ENCODE results near the gene ERICH2.

ERICH2 gene

DNA sequence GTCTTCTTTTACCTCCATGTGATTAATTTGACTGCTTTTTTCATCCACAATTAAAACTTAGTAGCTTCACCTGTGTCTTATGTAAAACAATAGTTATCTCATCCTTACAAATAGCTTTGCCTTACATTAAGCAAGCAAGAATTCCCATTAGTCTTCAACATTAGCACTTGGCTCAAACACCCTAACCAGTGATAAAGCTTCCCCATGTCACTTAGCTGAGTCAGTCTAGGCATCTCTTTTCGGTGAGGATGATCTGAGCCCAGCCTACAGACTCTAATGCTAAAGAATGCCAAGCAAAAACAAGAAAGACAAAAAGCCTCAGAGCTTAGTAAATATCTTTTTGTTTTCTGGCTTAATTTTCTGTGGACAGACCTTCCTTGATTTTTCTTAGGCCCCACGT lies 72.6 kb downstream of the ERICH2 start:
- no peak for DNase-seq (ENCODE audit: low read depth)

DNA sequence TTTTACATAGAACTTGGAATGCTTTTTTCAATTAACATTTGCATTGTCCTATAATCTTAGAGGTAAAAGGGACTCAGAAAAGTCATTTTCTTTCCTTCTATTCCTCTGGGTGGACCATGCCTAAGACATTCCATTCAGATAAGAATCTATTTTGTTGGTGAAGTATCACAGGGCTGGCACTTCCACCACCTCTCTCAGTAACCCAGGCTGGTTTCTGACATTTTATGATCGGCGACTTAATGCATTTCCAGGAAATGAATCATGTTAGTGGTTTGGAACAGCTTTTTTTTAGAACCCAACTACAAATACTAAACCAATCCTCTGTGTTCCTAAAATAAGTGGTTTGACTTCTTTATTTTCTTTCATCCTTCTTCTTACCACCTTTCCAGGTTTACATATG lies 73.5 kb downstream of the ERICH2 start:
- DNase-seq (ENCODE audit: low read depth), result no peak

DNA sequence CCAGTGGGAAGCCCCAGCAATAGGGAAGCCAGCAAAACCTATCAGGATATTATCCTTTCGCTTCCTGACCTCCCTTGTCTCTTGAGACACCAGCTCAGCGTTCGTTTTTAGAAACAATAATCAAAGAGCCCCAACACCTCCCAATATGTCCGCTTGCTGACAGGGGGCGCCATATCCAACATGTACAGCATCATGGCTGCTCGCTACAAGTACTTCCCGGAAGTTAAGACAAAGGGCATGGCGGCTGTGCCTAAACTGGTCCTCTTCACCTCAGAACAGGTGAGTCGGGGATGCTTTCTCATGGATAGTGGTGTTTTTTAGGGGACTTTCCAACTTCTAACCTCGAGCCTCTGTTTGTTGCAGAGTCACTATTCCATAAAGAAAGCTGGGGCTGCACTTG lies 75.2 kb downstream of the ERICH2 start:
- DNase-seq (ENCODE audit: low read depth), result no peak

- no peak for DNase-seq (ENCODE audit: low read depth)
These were observed 76.1 kb downstream of the ERICH2 start for GRCh38 chr2:170846314-170846713.

GRCh38 chr2:170847716-170848115 lies 77.5 kb downstream of the ERICH2 start:
- DNase-seq (ENCODE audit: low read depth), result no peak

Measured in activated T-cell treated with anti-CD3 and anti-CD28 coated beads for 48 hours (primary cell).